Panc1 (cell line): ENCODE data around the gene SPIRE1. TPM values are rescaled to one million over a fixed set of nuclear protein-coding genes. Genes with fewer than 3 reads are reported as not detected.

Experiments
- ATAC-seq: fragments of 200-7000 bp; cut with Tn5 transposase; 2 replicates; pipeline ENCODE4 v1.9.1; 2020; ENCODE audit warnings: mild to moderate bottlenecking, moderate library complexity
- BruUV-seq: library from RNA; stranded (reverse); fragments of 400-500 nt; replicated peaks from 2 replicates; lab custom pipeline; 2021; lab: Mats Ljungman, UMichigan
- CTCF ChIA-PET: fragments of 300-600 bp; sonication (Branson Sonifier 250); formaldehyde crosslinking; loops from one replicate; lab custom pipeline; 2022; ENCODE audit warnings: antibody characterized with exemption; lab: Charles Lee
- POLR2A ChIA-PET: fragments of 300-600 bp; sonication (Branson Sonifier 250); formaldehyde crosslinking; loops from one replicate; lab custom pipeline; 2022; ENCODE audit warnings: antibody characterized with exemption; lab: Charles Lee
- DNase-seq: peaks from one replicate; pipeline ENCODE4 v3.0.0-alpha.2; 2010; ENCODE audit warnings: low read depth, low spot score
- H3K27ac ChIP-seq: 2 replicates; pipeline ENCODE4 v1.5.1; 2011; ENCODE audit warnings: mild to moderate bottlenecking, low read length, inconsistent platforms
- H3K27me3 ChIP-seq: fragments of 200-500 bp; sonication (Bioruptor generic); 2 replicates; pipeline ENCODE4 v1.6.0; 2014; ENCODE audit warnings: low read length, inconsistent platforms; ENCODE audit not compliant: control insufficient read depth, insufficient read depth
- H3K36me3 ChIP-seq: fragments of 200-500 bp; sonication (Bioruptor generic); 2 replicates; pipeline ENCODE4 v1.5.1; 2014; ENCODE audit warnings: inconsistent platforms, mild to moderate bottlenecking, low read length, moderate library complexity; ENCODE audit not compliant: control insufficient read depth, insufficient read depth
- H3K4me1 ChIP-seq: 2 replicates; pipeline ENCODE4 v1.5.1; 2011; ENCODE audit warnings: inconsistent platforms, mild to moderate bottlenecking, low read length, moderate library complexity; ENCODE audit not compliant: control insufficient read depth, insufficient read depth
- H3K4me3 ChIP-seq, 2 experiments: 2 replicates each; pipeline ENCODE4 v1.5.1; 2011 to 2012; ENCODE audit warnings: low read depth in 2 of 2, low read length in 2 of 2, mild to moderate bottlenecking in 2 of 2, inconsistent platforms in 1 of 2, moderate library complexity in 1 of 2
- H3K9me3 ChIP-seq: fragments of 200-500 bp; sonication (Bioruptor generic); 2 replicates; pipeline ENCODE4 v1.5.1; 2014; ENCODE audit warnings: low read depth, mild to moderate bottlenecking, inconsistent platforms, low read length, moderate library complexity; ENCODE audit not compliant: control insufficient read depth, insufficient read depth
- CTCF ChIP-seq: fragments of 450-650 bp; IDR thresholded peaks from 2 replicates; pipeline ENCODE4 v1.5.1; 2017; ENCODE audit warnings: mild to moderate bottlenecking
- POLR2AphosphoS5 ChIP-seq: IDR thresholded peaks from 2 replicates; pipeline ENCODE4 v1.6.1; 2012; ENCODE audit warnings: mild to moderate bottlenecking, low read depth, low read length, moderate library complexity
- REST ChIP-seq, 2 experiments: IDR thresholded peaks; 2 replicates each; pipeline ENCODE4 v1.6.1; 2011 to 2012; ENCODE audit warnings: low read depth in 2 of 2, control low read depth in 1 of 2, low read length in 1 of 2, mild to moderate bottlenecking in 1 of 2, moderate library complexity in 1 of 2; ENCODE audit not compliant: insufficient read depth in 1 of 2
- SIN3A ChIP-seq: IDR thresholded peaks from 2 replicates; pipeline ENCODE4 v1.6.1; 2012; ENCODE audit warnings: low read depth, mild to moderate bottlenecking, low read length, moderate library complexity, borderline replicate concordance; ENCODE audit not compliant: insufficient read depth
- TCF7L2 ChIP-seq: IDR thresholded peaks from 2 replicates; pipeline ENCODE4 v1.6.1; 2011; ENCODE audit warnings: mild to moderate bottlenecking, low read depth, low read length, inconsistent platforms
- in situ Hi-C: cut with HindIII; loops from 2 replicates; pipeline ENCODE4 v1.10.0; 2016; ENCODE audit warnings: low sequenced_read_pairs, low pct_unique_long_range_greater_than_20kb
- intact Hi-C: fragments of 100-400 bp; cut with micrococcal nuclease; formaldehyde crosslinking; loops from one replicate; pipeline ENCODE4 v1.10.0; 2022; ENCODE audit not compliant: unreplicated experiment
- total RNA-seq: library from RNA; stranded (reverse); gene quantifications from one replicate; pipeline ENCODE4 v1.2.1, GENCODE V29; 2021; ENCODE audit not compliant: unreplicated experiment

SPIRE1 gene
- total RNA-seq, 1 experiment from 2014 or later, result 45.5 TPM

GRCh38 chr18:12577848-12578247 lies 80.1 kb downstream of the SPIRE1 start:
- no peaks in the 10 kb centered on the region for H3K27me3 ChIP-seq
- no TSS peak for BruUV-seq
- H3K27ac ChIP-seq, result no peak overlapping the region
- H3K36me3 ChIP-seq, result no peaks in the 10 kb centered on the region
- TF ChIP-seq SIN3A (no peak), CTCF (no peak), POLR2AphosphoS5 (no peak), TCF7L2 (no peak), REST (IDR thresholded peaks at IDR 0.05; ENCODE audit: insufficient read depth in 1 of 2, low read depth in 2 of 2, low read length in 1 of 2) (no peak)
- H3K4me3 ChIP-seq, result no peak overlapping the region
- intact Hi-C loops, result no loop called here
- ATAC-seq (no peak), DNase-seq (no peak)
- CTCF ChIA-PET, result no interaction called here
- peaks cover 8% of the 10 kb centered on the region; the same call in 1 of the 2 replicates for H3K4me1 ChIP-seq
- H3K9me3 ChIP-seq, result peaks cover 7% of the 10 kb centered on the region; the same call in 1 of the 2 replicates
- POLR2A ChIA-PET, result no interaction called here
- in situ Hi-C loops, result no loop called here

- Histone ChIP-seq H3K4me1 (peaks cover 8% of the 10 kb centered on the region; the same call in 1 of the 2 replicates), H3K27me3 (no peaks in the 10 kb centered on the region), H3K36me3 (no peaks in the 10 kb centered on the region), H3K4me3 (no peak overlapping the region), H3K9me3 (peaks cover 7% of the 10 kb centered on the region; the same call in 1 of the 2 replicates), H3K27ac (peak overlapping the region; percentile 45)
- intact Hi-C loops (no loop called here), in situ Hi-C loops (no loop called here)
- TF ChIP-seq REST (IDR thresholded peaks at IDR 0.05; ENCODE audit: insufficient read depth in 1 of 2, low read depth in 2 of 2, low read length in 1 of 2), result no peak
- TF ChIP-seq TCF7L2, result no peak
- TF ChIP-seq SIN3A, result no peak
- no peak for TF ChIP-seq CTCF
- TF ChIP-seq POLR2AphosphoS5, result no peak
- peak; percentile 51; the same call in 1 of the 2 replicates for ATAC-seq
- DNase-seq, result no peak
- CTCF ChIA-PET, result no interaction called here
- POLR2A ChIA-PET, result no interaction called here
- BruUV-seq, result no TSS peak
Measured at GRCh38 chr18:12574494-12575185, 83.3 kb downstream of the SPIRE1 start.
